Keratinocyte (primary cell): ENCODE data around the gene NTN1.

Experiments used
- EZH2 ChIP-seq: IDR thresholded peaks from one replicate; pipeline ENCODE4 v1.6.1; 2012; ENCODE audit warnings: inconsistent platforms, mild to moderate bottlenecking, low read length, moderate library complexity
- TF ChIP-seq, protein P1 (sequence below), 3 experiments: IDR thresholded peaks in 1 of 3; conservative IDR thresholded peaks in 1 of 3; optimal IDR thresholded peaks in 1 of 3; 2 replicates in 2 of 3; 3 replicates in 1 of 3; pipeline versions ENCODE3 to v1.5.1; 2011; ENCODE audit warnings: low read length in 3 of 3, mild to moderate bottlenecking in 3 of 3, moderate library complexity in 2 of 3, control low read depth in 1 of 3, inconsistent platforms in 1 of 3; ENCODE audit not compliant: insufficient read depth in 2 of 3; ENCODE audit errors: extremely low read depth in 1 of 3

DNA sequence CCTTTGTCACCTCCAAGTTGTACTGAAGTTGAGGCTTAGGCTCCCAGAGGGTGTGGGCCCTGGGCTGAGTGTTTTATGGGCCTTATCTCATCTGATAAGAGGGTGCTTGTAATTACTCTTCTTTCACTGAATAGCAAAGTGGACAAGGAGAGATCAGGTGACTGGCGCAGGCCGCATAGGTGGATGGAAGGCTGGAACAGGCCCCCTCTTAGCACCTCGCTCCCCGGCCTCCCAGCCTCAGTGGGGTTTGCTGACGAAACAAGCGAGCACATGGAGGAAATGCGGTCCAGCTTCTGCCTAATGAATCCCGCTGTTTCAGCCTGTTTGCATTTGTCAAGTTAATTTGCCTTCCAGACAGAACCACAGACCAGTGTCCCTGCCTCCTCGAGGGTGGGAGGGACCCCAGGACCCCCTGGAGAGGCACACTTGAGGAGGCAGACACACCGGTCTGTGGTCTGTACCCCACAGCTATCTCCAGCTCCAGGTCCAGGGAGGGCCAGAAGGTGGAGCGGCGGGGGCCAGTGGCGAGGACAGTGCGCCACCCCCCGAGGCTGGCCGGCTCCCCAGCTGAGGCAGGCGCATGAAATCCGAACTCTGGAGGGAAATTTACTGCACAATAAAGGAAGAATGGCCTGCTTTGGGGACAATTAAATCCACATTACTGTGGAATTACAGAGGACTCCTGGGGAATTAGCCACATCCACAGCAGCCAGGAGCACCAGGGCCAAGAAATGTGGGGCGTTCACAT lies 123.4 kb downstream of the NTN1 start:
- TF ChIP-seq EZH2: no peak
- TF ChIP-seq, protein P1, sequence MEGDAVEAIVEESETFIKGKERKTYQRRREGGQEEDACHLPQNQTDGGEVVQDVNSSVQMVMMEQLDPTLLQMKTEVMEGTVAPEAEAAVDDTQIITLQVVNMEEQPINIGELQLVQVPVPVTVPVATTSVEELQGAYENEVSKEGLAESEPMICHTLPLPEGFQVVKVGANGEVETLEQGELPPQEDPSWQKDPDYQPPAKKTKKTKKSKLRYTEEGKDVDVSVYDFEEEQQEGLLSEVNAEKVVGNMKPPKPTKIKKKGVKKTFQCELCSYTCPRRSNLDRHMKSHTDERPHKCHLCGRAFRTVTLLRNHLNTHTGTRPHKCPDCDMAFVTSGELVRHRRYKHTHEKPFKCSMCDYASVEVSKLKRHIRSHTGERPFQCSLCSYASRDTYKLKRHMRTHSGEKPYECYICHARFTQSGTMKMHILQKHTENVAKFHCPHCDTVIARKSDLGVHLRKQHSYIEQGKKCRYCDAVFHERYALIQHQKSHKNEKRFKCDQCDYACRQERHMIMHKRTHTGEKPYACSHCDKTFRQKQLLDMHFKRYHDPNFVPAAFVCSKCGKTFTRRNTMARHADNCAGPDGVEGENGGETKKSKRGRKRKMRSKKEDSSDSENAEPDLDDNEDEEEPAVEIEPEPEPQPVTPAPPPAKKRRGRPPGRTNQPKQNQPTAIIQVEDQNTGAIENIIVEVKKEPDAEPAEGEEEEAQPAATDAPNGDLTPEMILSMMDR (optimal IDR thresholded peaks at IDR 0.05 in 1 of 3, IDR thresholded peaks at IDR 0.05 in 1 of 3, conservative IDR thresholded peaks at IDR 0.05 in 1 of 3; ENCODE audit: extremely low read depth in 1 of 3, insufficient read depth in 2 of 3, low read length in 3 of 3): no peak
